WTC11 (cell line): Measurements from ENCODE around the gene MZT2B.

Source experiments
- ATF3 ChIP-seq: sonication (generic); formaldehyde crosslinking; conservative IDR thresholded peaks from 2 replicates; pipeline ENCODE4 v1.8.1; 2022; ENCODE audit warnings: mild to moderate bottlenecking, missing genetic modification reagents
- CTCF ChIP-seq: fragments of 200-600 bp; IDR thresholded peaks from 2 replicates; pipeline ENCODE4 v1.8.0; 2022; ENCODE audit warnings: antibody characterized with exemption
- E2F5 ChIP-seq: sonication (generic); formaldehyde crosslinking; IDR thresholded peaks from 2 replicates; pipeline ENCODE4 v1.8.1; 2022; ENCODE audit warnings: mild to moderate bottlenecking, moderate library complexity, missing genetic modification reagents
- FOXJ3 ChIP-seq: sonication (generic); formaldehyde crosslinking; IDR thresholded peaks from 2 replicates; pipeline ENCODE4 v1.9.0; 2021; ENCODE audit warnings: missing genetic modification reagents, mild to moderate bottlenecking, borderline replicate concordance
- FOXK1 ChIP-seq: sonication (generic); formaldehyde crosslinking; IDR thresholded peaks from 2 replicates; pipeline ENCODE4 v1.8.0; 2022; ENCODE audit warnings: mild to moderate bottlenecking, moderate library complexity, missing genetic modification reagents
- MAX ChIP-seq: sonication (generic); formaldehyde crosslinking; IDR thresholded peaks from 2 replicates; pipeline ENCODE4 v1.8.0; 2022; ENCODE audit warnings: mild to moderate bottlenecking, missing genetic modification reagents
- MYBL2 ChIP-seq: sonication (generic); formaldehyde crosslinking; IDR thresholded peaks from 2 replicates; pipeline ENCODE4 v1.8.1; 2023; ENCODE audit warnings: mild to moderate bottlenecking, moderate library complexity, missing genetic modification reagents
- NFE2L1 ChIP-seq: sonication (generic); formaldehyde crosslinking; IDR thresholded peaks from 2 replicates; pipeline ENCODE4 v1.8.1; 2023; ENCODE audit warnings: missing genetic modification reagents
- NFYB ChIP-seq: sonication (generic); formaldehyde crosslinking; conservative IDR thresholded peaks from 2 replicates; pipeline ENCODE4 v1.8.0; 2022; ENCODE audit warnings: low read depth, missing genetic modification reagents
- USF1 ChIP-seq: sonication (generic); formaldehyde crosslinking; IDR thresholded peaks from 2 replicates; pipeline ENCODE4 v1.8.0; 2022; ENCODE audit warnings: mild to moderate bottlenecking, missing genetic modification reagents
- ZNF317 ChIP-seq: sonication (generic); formaldehyde crosslinking; IDR thresholded peaks from 2 replicates; pipeline ENCODE4 v1.8.1; 2023; ENCODE audit warnings: low read depth, mild to moderate bottlenecking, moderate library complexity, missing genetic modification reagents, borderline replicate concordance

- TF ChIP-seq CTCF (no peak), E2F5 (CRISPR knock-in tag) (no peak), ATF3 (CRISPR knock-in tag) (no peak), NFE2L1 (no peak), MAX (CRISPR knock-in tag) (no peak), NFYB (CRISPR knock-in tag) (no peak), FOXK1 (CRISPR knock-in tag) (no peak), FOXJ3 (CRISPR knock-in tag) (no peak), MYBL2 (CRISPR knock-in tag) (no peak), USF1 (CRISPR knock-in tag) (no peak), ZNF317 (CRISPR knock-in tag) (no peak)
Observed at GRCh38 chr2:130154773-130155765, 27.0 kb upstream of the MZT2B start.
